ELR (cell line): ENCODE data around the gene TVP23A.
"Not testable (repeated sequence)": the region's sequence is repeated elsewhere in the genome, so short reads cannot be mapped to it uniquely, and the experiment has no call there.

Experiments used
- DNase-seq: peaks from one replicate; pipeline ENCODE4 v3.0.0-alpha.2; 2015; ENCODE audit warnings: low read depth

TVP23A gene

DNA sequence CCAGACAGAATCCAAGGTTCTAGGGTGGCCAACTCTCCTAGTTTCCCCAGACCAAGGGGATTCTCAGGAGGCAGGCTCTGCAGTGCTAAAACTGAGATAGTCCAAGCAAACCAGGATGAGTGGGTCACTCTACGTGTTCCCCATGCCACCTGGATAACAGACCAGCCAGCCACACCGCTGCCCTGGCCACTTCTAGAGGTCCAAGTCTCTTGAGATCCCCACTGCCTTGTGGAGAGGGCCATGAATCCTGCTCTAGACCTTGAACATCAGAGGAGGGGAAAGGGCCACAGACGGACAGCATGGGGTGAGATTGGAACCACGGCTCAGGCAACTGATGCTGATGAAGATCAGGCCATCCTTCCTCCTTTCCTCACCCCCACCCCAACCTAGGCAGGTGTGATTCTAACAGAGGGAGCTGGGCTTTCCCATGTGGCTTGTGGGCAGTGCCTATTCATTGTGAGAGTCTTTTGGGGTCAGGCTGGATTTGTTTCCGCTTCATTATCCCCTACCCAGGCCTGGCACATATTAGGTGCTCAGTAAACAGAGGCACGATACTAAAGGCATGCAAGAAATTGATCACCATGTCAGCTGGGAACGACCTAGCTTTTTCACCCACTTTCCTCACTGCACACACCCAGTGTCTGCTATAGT, 16.8 kb upstream of the TVP23A start:
- DNase-seq = no peak

DNA sequence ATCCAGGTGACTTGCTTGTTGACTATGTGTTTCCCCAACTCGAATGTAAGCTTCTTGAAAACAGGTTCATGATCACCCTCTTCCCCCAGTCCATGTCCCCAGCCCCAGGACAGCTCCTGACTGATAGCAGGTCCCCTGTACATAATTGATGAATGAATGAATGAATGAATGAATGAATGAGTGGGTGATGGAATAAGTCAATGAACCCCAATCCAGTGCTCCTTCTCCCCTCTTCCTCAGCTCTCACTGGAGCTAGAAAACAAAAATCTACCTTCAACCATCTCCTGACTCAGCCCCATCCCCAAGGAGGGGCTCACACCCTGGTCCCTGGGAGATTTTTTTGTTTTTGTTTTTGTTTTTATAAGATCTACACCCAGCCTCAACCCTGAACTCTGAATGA, 16.2 kb upstream of the TVP23A start:
- no peak for DNase-seq

DNA sequence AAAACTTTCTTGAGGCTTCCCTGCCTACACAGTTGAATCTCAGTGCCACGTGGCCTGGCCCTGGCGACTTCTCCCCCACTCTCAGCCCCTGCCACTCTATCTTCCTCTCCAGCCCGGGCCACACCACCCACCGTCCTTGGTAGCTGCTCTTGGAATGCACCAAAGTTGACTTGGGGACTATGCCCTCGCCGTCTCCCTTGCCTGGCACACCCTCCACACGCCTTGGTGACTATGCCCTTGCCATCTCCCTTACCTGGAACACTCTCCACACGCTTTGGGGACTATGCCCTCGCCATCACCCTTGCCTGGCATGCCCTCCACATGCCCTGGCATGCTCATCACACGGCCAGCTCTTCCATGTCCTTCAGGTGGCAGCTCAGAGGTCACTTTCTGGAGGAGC, 15.5 kb upstream of the TVP23A start:
- no peak for DNase-seq

DNA sequence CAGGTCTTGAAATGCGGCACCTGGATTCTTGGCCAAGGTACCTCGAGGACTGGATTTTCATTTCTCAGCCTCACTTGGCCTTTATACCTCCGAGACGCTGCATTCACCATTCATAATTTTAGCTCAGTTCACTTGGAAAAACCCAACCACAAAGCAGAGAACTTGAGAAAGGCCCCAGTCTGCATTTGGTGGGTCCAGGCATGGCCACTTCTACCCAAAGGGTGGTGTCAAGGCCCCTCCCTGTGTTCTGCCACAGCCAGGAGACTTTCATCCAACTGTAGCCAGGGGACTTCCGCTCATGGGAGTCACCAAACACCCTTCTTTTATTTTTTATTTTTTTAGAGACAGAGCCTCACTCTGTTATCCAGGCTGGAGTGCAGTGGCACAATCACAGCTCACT, 14.7 kb upstream of the TVP23A start:
- no peak for DNase-seq

DNA sequence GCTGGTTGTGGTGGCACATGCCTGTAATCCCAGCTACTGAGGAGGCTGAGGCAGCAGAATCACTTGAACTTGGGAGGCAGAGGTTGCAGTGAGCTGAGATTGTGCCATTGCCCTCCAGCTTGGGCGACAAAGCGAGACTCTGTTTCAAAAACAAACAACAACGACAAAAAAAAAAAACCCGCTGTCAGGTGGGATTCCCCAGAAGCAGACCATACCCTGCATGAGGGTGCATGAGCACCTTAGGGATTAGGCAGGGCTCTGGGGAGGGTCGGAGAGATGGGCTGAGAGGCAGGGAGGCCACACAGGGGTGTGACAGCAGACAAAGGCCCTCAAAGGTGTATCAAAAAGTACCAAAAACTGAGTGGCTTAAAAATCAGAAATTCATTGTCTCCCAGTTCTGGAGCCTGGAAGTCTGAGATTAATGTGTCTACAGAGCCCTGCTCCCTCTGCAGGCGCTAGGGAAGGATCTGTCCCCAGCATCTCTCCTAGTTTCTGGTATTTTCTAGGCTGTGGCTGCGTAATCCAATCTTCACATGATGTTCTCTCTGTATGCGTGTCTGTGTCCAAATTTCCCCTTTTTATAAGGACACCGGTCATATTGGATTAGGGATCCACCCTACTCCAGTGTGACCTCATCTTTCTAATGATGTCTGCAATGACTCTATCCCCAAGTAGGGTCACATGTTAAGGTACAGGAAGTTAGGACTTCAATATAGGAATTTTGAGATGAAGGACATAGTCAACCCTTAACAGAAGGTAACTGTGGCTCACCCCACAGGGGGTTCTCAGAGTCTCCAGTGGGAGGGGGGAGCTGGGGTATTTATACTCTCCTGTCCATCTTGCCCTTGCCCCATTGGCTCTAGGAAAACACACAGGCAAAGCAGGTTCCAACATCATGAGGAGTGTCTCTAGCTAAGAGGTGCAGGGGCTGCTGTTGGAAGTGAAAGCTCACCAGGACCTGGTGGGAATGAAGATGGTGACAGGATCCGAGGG, 13.6 kb upstream of the TVP23A start:
- no peak for DNase-seq

DNA sequence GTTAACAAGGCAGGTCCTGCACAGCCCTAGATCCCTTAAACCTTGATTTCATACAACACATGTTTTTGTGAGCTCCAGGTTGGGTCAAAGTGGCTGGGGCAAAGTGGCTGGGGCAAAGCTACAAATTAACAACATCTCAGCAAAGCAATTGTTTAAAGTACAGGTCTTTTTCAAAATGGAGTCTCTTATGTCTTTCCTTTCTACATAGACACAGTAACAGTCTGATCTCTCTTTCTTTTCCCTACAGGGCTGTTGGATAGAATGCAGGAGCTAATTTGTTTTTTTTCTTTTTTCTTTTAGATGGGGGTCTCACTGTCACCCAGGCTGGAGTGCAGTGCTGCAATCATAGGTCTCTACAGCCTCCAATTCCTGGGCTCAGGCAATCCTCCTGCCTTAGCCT, 11.6 kb upstream of the TVP23A start:
- DNase-seq = not testable (repeated sequence)

DNA sequence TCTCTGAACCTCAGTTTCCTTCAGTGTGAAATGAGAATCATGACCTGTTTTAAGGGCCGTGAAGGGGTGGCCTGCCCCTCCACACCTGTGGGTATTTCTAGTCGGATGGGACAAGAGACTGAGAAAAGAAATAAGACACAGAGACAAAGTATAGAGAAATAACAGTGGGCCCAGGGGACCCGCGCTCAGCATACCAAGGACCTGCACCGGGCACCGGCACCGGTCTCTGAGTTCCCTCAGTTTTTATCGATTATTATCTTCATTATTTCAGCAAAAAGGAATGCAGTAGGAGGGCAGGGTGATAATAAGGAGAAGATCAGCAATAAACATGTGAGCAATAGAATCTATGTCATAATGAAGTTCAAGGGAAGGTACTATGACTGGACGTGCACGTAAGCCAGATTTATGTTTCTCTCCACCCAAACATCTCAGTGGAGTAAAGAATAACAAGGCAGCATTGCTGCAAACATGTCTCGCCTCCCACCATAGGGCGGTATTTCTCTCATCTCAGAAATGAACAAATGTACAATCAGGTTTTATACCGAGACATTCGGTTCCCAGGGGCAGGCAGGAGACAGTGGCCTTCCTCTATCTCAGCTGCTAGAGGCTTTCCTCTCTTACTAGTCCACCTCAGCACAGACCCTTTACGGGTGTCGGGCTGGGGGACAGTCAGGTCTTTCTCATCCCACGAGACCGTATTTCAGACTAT, 10.9 kb upstream of the TVP23A start:
- DNase-seq = not testable (repeated sequence)

DNA sequence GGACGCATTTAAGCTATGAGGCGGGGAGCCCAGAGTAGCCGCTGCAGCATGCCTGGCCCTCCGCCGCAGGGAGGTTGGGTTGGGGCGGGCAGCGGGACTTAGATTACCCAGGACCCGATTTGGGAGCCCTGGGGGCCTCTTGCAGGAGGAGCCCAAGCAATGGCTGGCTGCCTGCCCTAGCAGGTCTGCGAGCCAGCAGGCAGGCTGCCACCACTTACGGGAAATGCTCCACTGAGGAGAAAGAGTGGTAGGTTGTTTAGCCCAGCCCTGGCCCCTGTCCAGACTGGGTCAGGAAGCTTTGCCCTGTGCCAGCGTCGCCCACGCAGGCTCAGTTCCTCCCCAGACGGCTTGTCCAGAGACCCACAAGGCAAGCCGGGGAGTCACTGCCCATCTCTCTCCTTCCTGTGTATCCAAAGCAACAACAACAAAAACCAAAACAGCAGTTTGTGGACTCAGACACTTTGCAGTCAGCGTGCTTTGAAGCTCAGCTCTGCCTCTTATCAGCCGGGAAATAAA, 10.3 kb upstream of the TVP23A start:
- DNase-seq = peak; percentile 9

DNA sequence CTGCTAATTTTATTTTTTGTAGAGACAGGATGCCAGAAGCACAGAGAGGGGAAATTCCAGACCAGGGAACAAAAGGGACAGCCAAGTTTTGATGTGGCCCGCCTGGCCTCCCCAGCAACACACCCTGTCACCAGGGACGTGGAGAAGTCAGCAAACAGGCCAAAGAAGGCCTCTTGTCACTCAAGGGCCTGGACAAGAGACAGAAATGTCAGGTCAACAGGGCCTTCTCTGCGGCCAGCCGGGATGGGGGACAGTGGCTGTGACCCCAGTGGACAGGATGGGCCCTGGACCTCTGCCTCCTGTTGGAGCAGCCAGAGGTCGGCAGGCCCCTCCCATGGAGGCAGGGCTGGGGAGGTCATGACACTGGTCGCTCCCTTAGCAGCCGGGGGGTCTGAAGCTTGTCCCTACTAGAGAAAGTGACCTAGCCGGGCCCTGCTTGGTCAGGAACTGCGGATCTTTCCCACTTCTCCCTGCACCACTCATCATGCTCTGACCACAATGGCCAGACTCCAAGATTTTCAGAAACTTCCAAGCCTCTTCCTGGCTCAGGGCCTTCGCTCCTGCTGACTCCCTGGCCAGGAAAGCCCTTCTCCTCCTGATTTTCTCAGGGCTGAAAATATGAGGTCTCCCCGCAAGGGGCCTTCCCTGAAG, 9.2 kb upstream of the TVP23A start:
- DNase-seq = peak; percentile 69

DNA sequence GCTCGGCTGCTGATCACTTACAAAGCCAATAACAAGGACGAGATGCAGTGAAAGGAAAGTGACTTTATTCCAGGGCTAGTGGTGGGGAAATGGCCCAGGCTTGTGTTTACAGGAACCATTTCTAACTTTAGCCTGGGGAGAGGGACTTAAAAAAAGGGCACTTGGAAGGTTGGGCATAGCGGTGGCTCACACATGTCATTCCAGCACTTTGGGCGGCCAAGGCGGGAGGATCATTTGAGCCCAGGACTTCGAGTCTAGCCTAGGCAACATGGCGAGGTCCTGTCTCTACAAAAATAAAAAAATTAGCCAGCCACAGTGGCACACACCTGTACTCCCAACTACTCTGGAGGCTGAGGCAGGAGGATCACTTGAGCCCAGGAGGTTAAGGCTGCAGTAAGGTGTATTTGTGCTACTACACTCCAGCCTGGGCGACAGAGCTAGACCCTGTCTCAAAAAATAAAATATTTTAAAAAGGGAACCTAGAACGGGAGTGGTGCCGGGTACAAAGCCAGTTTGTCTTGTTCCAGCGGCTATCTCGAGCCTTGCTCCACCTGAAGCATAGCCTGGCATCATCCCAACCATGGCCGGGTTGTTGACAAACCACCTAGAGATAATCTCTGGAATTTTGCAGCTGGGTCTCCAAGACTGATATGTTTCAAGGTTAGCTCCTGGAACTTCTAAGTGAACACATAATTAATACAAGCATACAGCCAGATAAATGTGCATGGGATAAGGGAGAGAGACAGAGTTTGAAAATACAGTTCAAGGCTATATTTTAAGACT, 5.7 kb upstream of the TVP23A start:
- DNase-seq = no peak

DNA sequence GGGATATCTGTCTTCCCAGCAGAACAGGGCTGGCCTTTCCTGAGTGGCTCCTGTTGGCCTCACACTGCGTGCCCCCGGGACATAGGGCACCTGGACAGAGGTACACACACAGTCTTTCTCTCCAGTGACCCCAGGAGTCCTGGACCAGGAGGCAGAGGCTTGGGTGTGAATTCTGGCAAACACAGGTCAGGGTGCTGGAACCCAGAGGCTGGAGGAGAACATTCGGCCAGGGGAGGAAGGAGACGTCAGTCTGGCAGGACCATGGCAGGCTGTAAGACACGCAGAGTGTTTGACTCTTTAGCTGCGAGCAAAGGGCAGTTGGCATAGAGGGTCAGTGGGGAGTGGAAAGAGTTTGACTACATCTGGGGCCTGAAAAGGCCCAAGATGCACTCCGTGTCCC, 4.1 kb upstream of the TVP23A start:
- no peak for DNase-seq

DNA sequence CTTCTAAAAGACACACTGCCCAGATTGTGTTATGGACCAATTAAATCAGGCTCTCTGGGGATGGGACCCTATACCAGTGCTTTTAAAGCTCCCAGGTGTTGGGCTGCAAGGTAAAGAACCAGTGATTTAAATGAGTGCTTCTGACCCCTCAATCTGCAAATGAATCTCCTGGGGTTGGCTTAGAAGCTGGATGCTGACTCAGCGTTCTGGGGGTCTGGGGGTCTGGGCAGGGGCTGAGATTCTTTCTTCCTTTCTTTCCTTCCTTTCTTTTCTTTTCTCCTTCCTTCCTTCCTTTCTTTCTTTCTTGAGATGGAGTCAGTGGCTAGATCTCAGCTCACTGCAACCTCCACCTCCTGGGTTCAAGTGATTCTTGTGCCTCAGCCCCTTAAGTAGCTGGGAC, 2.0 kb upstream of the TVP23A start:
- no peak for DNase-seq

DNA sequence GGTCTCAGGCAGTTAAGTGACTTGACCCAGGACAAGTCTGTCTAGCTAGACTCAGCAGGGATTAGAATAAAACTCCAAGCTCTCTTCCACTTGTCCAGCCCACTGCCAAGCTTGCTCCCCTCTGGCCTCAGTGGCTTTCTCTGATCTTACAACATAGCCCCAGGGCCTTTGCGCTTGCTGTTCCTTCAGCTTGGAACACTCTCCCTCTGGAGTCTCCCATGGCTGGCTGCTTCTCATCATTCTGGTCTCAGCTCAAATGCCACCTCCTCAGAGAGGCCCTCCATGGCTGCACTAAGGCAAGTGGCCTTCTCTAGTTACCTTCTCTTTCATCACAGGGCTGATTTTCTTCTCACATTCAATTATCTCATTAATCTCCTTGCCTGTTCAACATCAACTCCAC, 1.1 kb downstream of the TVP23A start:
- no peak for DNase-seq

DNA sequence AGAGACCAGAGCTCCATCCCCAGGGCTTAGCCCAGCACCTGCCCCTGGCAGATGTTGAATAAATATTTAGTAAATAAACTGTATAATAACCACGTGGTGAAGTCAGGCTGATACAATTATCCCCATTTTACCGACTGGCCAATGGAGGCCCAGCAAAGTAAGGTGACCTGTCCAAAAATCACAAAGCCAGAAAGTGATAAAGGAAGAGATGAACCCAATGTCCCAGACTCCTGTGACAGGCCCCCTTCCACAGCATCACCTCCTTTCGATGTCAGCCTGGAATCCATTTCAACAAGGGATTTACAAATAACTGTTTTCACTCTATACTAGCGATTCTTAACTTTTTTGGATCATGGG, 5.5 kb downstream of the TVP23A start:
- DNase-seq = no peak

DNA sequence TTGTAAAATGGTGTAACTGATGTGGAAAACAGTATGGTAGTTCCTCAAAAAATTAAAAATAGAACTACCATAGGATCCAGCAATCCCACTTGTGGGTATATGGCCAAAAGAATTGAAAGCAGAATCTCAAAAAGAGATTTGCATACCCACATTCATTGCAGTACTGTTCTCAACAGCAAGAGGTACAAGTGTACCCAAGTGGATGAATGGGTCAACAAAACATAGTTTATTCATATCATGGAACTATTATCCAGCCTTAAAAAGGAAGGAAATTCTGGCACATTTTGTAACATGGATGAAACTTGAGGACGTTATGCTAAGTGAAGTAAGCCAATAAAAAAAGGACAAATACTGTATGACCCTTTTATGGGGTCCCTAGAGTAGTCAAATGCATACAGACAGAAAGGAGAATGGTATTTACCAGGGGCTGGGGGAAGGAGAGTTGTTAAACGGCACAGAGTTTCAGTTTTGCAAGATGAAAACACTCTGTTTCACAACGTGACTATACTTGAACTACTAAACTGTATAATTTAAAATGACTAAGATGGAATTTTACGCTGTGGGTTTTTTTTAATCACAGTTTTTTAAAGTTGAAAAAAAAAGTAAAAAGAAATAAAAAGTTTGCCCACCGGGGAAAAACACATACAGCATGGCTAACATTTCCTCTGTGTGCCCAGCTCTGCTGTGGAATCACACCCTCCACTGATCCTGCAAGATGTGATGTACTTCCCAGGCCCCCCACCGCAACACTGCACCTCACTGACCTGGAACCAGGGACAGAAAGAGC, 6.1 kb downstream of the TVP23A start:
- DNase-seq = no peak

DNA sequence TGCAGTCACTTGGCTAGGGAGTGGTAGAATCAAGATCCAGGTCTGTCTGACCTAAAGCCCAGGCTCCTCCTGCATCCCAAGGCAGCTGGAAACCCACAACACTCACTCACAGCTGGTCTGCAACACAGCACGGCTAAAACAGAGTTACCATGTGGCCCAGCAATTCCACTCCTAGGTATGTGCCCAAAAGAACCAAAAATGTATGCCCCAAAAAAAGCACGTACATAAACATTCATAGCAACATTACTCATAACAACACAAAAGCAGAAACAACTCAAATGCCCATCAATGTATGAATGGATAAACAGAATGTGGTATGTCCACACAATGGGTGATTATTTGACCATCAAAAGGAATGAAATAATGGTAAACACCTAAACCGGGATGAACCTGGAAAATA, 8.9 kb downstream of the TVP23A start:
- no peak for DNase-seq

DNA sequence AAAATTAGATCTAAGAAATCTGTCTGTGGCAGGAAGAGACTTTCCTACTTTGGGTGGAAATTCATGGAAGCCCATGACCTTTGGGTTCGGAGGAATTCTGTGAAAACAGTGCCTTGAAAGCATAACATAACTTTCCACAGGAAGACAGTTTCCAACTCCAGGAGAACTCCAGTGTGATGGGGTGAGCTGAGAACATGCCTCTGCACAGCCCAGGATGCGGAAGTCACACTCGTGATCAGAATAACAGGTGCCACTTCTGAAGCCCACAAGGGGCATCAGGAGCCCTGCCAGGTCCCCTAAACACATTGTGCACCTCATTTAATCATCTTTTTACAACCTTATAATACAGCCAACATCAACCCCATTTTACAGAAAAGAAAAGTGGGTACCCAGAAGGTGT, 9.7 kb downstream of the TVP23A start:
- DNase-seq = no peak

DNA sequence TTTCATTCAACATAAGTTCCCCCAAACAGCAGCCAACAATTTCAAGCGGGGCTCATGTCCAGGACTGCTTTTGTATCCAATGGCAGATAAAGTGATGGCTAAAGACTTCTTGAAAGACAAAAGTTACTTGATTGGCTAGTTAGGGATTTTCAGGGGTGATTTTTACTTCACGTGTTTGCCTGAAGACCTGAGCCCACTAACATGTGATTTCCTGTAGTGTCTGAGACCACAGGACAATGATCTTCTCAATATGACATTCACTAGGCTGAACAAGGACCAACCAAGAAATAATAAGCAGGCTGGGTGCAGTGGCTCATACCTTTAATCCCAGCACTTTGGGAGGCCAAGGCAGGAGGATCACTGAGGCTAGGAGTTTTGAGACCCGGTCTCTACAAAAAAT, 10.4 kb downstream of the TVP23A start:
- DNase-seq = no peak

DNA sequence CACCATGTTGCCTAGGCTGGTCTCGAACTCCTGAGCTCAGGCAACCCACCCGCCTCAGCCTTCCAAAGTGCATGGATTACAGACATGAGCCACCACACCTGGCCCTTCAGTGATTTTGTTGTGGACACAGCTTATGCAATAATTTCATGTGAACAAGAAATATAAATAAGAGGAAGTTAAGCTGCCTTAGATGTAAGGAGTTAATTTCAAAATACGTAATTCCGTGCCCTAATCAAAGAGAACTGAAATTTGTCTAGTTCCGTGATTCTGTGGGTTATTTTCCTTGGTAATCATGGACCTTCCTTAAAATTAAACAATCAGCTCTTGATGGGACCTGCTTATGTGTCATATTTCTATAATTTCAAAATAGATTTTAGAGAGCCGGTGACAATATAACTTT, 11.9 kb downstream of the TVP23A start:
- no peak for DNase-seq

DNA sequence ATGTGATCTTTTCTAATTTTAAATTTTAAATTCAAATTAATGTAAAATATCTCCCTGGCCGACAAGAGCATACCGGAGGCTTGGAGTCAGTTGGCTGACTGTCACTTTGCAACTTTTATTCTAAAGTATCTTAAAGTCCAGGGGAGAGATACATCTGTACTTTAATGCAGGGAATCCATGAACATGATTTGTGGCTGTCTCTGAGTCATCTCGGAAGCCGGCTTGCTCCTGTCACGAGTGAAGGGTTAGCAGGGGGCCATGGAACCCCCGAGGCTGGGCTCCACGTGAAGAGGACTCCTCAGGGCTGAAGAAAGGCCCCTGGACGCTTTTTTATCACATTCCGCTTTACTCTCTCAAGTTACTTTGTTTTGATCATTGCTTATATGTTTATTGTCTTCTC, 13.3 kb downstream of the TVP23A start:
- DNase-seq = peak; percentile 9

DNA sequence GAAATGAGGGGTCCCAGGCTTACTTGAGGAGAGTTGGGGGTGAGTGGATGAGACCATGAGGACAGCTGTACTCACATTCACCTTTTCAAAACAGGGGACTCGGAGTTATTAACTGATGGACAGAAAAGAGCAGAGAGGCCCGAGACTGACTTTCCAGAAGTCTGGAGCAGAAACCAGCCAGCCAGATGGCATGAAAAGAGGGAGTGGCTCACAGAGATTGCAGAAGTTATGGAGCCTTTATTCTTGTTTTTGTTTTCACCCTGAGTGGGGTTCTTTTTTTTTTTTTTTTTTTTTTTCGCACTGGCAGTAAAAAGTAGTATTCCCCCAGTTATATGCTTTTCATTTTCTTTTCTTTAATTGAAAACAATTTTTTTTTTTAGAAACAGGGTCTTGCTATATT, 18.9 kb downstream of the TVP23A start:
- DNase-seq = no peak
